Neural crest cell (in vitro differentiated cells): ENCODE results near the gene CNN2. TPM values are rescaled to one million over a fixed set of nuclear protein-coding genes. Genes with fewer than 3 reads are reported as not detected.

Source experiments
- DNase-seq: peaks from one replicate; pipeline ENCODE4 v3.0.0; 2021; ENCODE audit warnings: low read depth, mixed read lengths, low spot score
- H3K27ac Mint-ChIP-seq: one replicate; pipeline ENCODE4 v1.8.0; 2021; ENCODE audit warnings: mild to moderate bottlenecking, mixed read lengths; ENCODE audit not compliant: unreplicated experiment
- H3K27me3 Mint-ChIP-seq: 2 replicates; pipeline ENCODE4 v1.8.0; 2021; ENCODE audit warnings: low read depth, mild to moderate bottlenecking, mixed read lengths
- H3K36me3 Mint-ChIP-seq: 2 replicates; pipeline ENCODE4 v1.8.0; 2021; ENCODE audit warnings: low read depth, mild to moderate bottlenecking, mixed read lengths
- H3K4me1 Mint-ChIP-seq: 2 replicates; pipeline ENCODE4 v1.8.0; 2021; ENCODE audit warnings: mixed read lengths
- H3K4me3 Mint-ChIP-seq: one replicate; pipeline ENCODE4 v1.8.0; 2021; ENCODE audit warnings: mild to moderate bottlenecking, mixed read lengths
- H3K9me3 Mint-ChIP-seq: 2 replicates; pipeline ENCODE4 v1.8.0; 2021; ENCODE audit warnings: mixed read lengths
- CTCF ChIP-seq: fragments of 200-600 bp; sonication (generic); conservative IDR thresholded peaks from 2 replicates; pipeline ENCODE4 v1.5.0; 2021; ENCODE audit warnings: antibody characterized with exemption, mild to moderate bottlenecking
- total RNA-seq: library from RNA; stranded (reverse); gene quantifications from 2 replicates; pipeline ENCODE4 v1.2.1, GENCODE V29; 2021

The CNN2 gene
- total RNA-seq, 1 donor from 2014 or later, result 140 TPM

- DNase-seq, result no peak
- H3K27ac Mint-ChIP-seq, result no peak overlapping the region
These were observed 30.9 kb downstream of the CNN2 start for GRCh38 chr19:1057176-1057855.

GRCh38 chr19:1058112-1058511, 31.7 kb downstream of the CNN2 start:
- no peak overlapping the region for H3K4me3 Mint-ChIP-seq
- no peaks in the 10 kb centered on the region for H3K36me3 Mint-ChIP-seq
- no peaks in the 10 kb centered on the region for H3K4me1 Mint-ChIP-seq
- H3K9me3 Mint-ChIP-seq, result no peaks in the 10 kb centered on the region
- DNase-seq, result no peak
- no peaks in the 10 kb centered on the region for H3K27me3 Mint-ChIP-seq
- TF ChIP-seq CTCF, result no peak
- no peak overlapping the region for H3K27ac Mint-ChIP-seq

More at GRCh38 chr19:1057176-1057855, 30.9 kb downstream of the CNN2 start:
- Mint-ChIP-seq H3K4me1 (peaks cover 4% of the 10 kb centered on the region), H3K9me3 (no peaks in the 10 kb centered on the region), H3K36me3 (no peaks in the 10 kb centered on the region), H3K4me3 (no peak overlapping the region), H3K27me3 (no peaks in the 10 kb centered on the region)
- TF ChIP-seq CTCF, result no peak

- Mint-ChIP-seq H3K27ac (no peak overlapping the region), H3K27me3 (peaks cover 17% of the 10 kb centered on the region), H3K4me3 (no peak overlapping the region), H3K36me3 (no peaks in the 10 kb centered on the region), H3K9me3 (no peaks in the 10 kb centered on the region), H3K4me1 (no peaks in the 10 kb centered on the region)
- TF ChIP-seq CTCF, result no peak
- DNase-seq, result no peak
These were observed 34.3 kb downstream of the CNN2 start for GRCh38 chr19:1060689-1061088.

- TF ChIP-seq CTCF, result no peak
- no peak for DNase-seq
- Mint-ChIP-seq H3K9me3 (no peaks in the 10 kb centered on the region), H3K36me3 (no peaks in the 10 kb centered on the region), H3K4me3 (no peak overlapping the region), H3K27me3 (peaks cover 28% of the 10 kb centered on the region), H3K27ac (no peak overlapping the region), H3K4me1 (no peaks in the 10 kb centered on the region)
These were observed 35.6 kb downstream of the CNN2 start for GRCh38 chr19:1061987-1062386.

GRCh38 chr19:1062387-1063029, 36.1 kb downstream of the CNN2 start:
- Mint-ChIP-seq H3K9me3 (no peaks in the 10 kb centered on the region), H3K36me3 (no peaks in the 10 kb centered on the region), H3K4me3 (no peak overlapping the region), H3K4me1 (no peaks in the 10 kb centered on the region), H3K27me3 (peaks cover 28% of the 10 kb centered on the region), H3K27ac (no peak overlapping the region)
- DNase-seq, result no peak
- no peak for TF ChIP-seq CTCF
